Calu3 (cell line): ENCODE measurements around the gene NPAS3. TPM values are rescaled to one million over a fixed set of nuclear protein-coding genes. Genes with fewer than 3 reads are reported as not detected.

ENCODE experiments used
- BruUV-seq: library from RNA; stranded (reverse); fragments of 400-500 nt; replicated peaks from 2 replicates; lab custom pipeline; 2021; lab: Mats Ljungman, UMichigan
- CTCF ChIA-PET: fragments of 300-600 bp; sonication (Branson Sonifier 250); formaldehyde crosslinking; loops from one replicate; lab custom pipeline; 2022; ENCODE audit warnings: antibody characterized with exemption; lab: Charles Lee
- DNase-seq: peaks from one replicate; pipeline ENCODE4 v3.0.0; 2022
- H3K27ac Mint-ChIP-seq: one replicate; pipeline ENCODE4 v1.8.0; 2022; ENCODE audit warnings: mixed read lengths; ENCODE audit not compliant: unreplicated experiment
- H3K27me3 Mint-ChIP-seq: one replicate; pipeline ENCODE4 v1.8.0; 2022; ENCODE audit warnings: mixed read lengths; ENCODE audit not compliant: unreplicated experiment
- H3K36me3 Mint-ChIP-seq: one replicate; pipeline ENCODE4 v1.8.0; 2022; ENCODE audit warnings: mild to moderate bottlenecking, moderate library complexity, mixed read lengths; ENCODE audit not compliant: insufficient read depth, unreplicated experiment
- H3K4me1 Mint-ChIP-seq: one replicate; pipeline ENCODE4 v1.8.0; 2022; ENCODE audit warnings: mild to moderate bottlenecking, low read depth, mixed read lengths; ENCODE audit not compliant: unreplicated experiment
- H3K4me3 Mint-ChIP-seq: one replicate; pipeline ENCODE4 v1.8.0; 2022; ENCODE audit warnings: mild to moderate bottlenecking, low read depth, moderate library complexity, mixed read lengths; ENCODE audit not compliant: unreplicated experiment
- H3K9me3 Mint-ChIP-seq: one replicate; pipeline ENCODE4 v1.8.0; 2022; ENCODE audit warnings: low read depth, mixed read lengths; ENCODE audit not compliant: unreplicated experiment
- CTCF ChIP-seq: fragments of 200-600 bp; IDR thresholded peaks from one replicate; pipeline ENCODE4 v1.8.0; 2022; ENCODE audit warnings: antibody characterized with exemption; ENCODE audit not compliant: unreplicated experiment
- intact Hi-C: fragments of 100-400 bp; cut with micrococcal nuclease; formaldehyde crosslinking; loops from one replicate; pipeline ENCODE4 v1.10.0; 2022; ENCODE audit not compliant: unreplicated experiment
- total RNA-seq: library from RNA; stranded (reverse); gene quantifications from 2 replicates; pipeline ENCODE4 v1.2.3, GENCODE V29; 2022

Gene NPAS3
- total RNA-seq, 1 experiment from 2014 or later = not detected

DNA sequence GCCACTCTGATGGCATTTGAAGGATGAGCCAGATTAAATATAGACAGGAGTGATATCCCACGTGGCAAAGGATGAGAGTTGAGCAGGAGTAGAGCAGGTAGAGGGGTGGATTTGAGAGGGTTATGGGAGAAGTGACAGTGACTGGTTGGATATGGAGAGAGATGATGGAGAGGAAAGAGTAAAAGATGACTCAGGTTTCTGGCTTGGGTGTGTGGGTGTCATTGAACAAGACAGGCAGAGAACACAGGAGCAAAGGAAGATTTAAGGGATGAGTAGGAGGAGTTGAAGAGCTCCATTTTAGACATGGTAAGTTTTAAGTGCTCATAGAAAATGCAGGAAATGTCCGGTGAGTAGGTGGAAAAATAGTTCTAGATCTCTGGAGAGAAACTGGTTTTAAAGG is 875.3 kb downstream of the NPAS3 start:
- Mint-ChIP-seq H3K27me3 (peaks cover 50% of the 10 kb centered on the region), H3K4me3 (no peak overlapping the region), H3K36me3 (no peaks in the 10 kb centered on the region), H3K9me3 (no peaks in the 10 kb centered on the region), H3K4me1 (no peaks in the 10 kb centered on the region), H3K27ac (no peak overlapping the region)
- no peak for DNase-seq
- CTCF ChIA-PET = no interaction called here
- no peak for TF ChIP-seq CTCF
- BruUV-seq = no TSS peak
- intact Hi-C loops = no loop called here

- Mint-ChIP-seq H3K27ac (no peak overlapping the region), H3K9me3 (no peaks in the 10 kb centered on the region), H3K36me3 (no peaks in the 10 kb centered on the region), H3K27me3 (no peaks in the 10 kb centered on the region), H3K4me3 (no peak overlapping the region), H3K4me1 (no peaks in the 10 kb centered on the region)
- CTCF ChIA-PET = no interaction called here
- DNase-seq = no peak
- no TSS peak for BruUV-seq
- TF ChIP-seq CTCF = no peak
- intact Hi-C loops = no loop called here
These were observed 895.2 kb downstream of the NPAS3 start for GRCh38 chr14:33833706-33834465.

DNA sequence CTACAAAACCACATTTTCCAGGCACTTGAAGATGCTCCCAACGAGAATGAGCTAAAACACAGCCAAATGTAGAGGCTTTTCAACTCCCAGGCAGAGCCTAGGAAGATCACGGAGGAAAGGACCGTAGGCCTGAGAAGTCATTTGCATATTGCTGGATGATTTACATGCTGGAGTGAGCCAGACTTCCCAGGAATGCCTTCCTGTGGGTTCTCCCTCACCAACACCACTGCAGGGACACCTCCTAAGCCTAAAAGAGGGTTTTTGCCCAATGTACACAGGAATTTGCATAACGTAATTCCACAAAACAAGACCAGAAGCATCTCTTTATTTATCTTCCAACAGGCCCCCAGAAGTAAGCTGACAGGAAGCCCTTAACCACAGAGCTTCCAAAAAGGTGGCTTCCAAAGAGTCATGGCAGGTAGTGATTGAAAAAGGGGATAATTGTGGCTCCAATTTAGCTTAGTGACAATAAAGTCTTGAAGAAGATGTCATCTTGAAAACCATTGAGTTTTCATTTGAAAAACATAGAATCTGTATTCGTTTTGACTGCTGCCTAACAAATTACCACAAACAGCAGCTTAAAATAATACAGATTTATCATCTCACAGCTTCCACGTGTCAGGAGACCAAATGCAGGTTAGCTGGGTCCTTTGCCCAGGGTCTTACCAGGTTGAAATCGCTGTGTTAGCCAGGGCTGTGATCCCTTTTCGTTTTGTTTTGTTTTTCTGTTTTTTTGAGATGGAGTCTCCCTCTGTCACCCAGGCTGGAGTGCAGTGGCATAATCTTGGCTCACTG is 896.0 kb downstream of the NPAS3 start:
- DNase-seq = no peak
- no peak for TF ChIP-seq CTCF
- Mint-ChIP-seq H3K27me3 (no peaks in the 10 kb centered on the region), H3K9me3 (no peaks in the 10 kb centered on the region), H3K36me3 (no peaks in the 10 kb centered on the region), H3K4me1 (no peaks in the 10 kb centered on the region), H3K4me3 (no peak overlapping the region), H3K27ac (no peak overlapping the region)
- BruUV-seq = no TSS peak
- intact Hi-C loops = loop anchor here (5.0 kb wide), 1 partner anchor 488 kb away; no protein-coding TSS in a partner anchor
- CTCF ChIA-PET = interaction anchor here (0.6 kb wide), 1 partner anchor 55 kb away, joined by 5 read pairs; no protein-coding TSS in a partner anchor

DNA sequence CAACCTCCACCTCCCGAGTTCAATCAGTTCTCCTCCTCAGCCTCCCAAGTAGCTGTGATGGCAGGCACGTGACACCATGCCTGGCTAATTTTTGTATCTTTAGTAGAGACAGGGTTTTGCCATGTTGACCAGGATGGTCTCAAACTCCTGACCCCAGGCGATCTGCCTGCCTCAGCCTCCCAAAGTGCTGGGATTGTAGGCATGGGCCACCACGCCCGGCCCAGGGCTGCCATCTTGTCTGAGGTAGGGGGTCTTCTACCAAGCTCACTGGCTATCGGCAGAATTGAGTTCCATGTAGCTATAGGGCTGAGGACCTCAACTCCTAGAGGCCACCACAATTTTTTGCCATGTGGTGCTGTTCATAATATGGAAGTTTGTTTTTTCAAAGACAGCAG is 896.6 kb downstream of the NPAS3 start:
- TF ChIP-seq CTCF = no peak
- no peak for DNase-seq
- CTCF ChIA-PET = interaction anchor here (0.6 kb wide), 1 partner anchor 54 kb away, joined by 5 read pairs; no protein-coding TSS in a partner anchor
- no peaks in the 10 kb centered on the region for H3K27me3 Mint-ChIP-seq
- no peak overlapping the region for H3K4me3 Mint-ChIP-seq
- H3K27ac Mint-ChIP-seq = no peak overlapping the region
- H3K36me3 Mint-ChIP-seq = no peaks in the 10 kb centered on the region
- intact Hi-C loops = loop anchor here (5.0 kb wide), 1 partner anchor 487 kb away; no protein-coding TSS in a partner anchor
- H3K4me1 Mint-ChIP-seq = no peaks in the 10 kb centered on the region
- BruUV-seq = no TSS peak
- H3K9me3 Mint-ChIP-seq = no peaks in the 10 kb centered on the region
